Activated CD8-positive, alpha-beta T cell treated with anti-CD3 and anti-CD28 coated beads, Interleukin-2, amount 10 ng/mL, durations not matched to agents 7 days and 5 days (primary cell): Measurements from ENCODE around the gene SLC25A21. TPM values are rescaled to one million over a fixed set of nuclear protein-coding genes. Genes with fewer than 3 reads are reported as not detected.
"Not testable (repeated sequence)": the region's sequence is repeated elsewhere in the genome, so short reads cannot be mapped to it uniquely, and the experiment has no call there.

Experiments
- ATAC-seq: fragments of 150-1000 bp; cut with Tn5 transposase; one replicate; pipeline ENCODE4 v1.10.0; 2021; ENCODE audit warnings: moderate library complexity
- CTCF ChIA-PET: fragments of 350-600 bp; sonication (Branson Sonifier 250); formaldehyde crosslinking; loops from one replicate; lab custom pipeline; 2021; ENCODE audit warnings: antibody characterized with exemption; lab: Charles Lee
- POLR2A ChIA-PET: fragments of 350-600 bp; sonication (Branson Sonifier 250); formaldehyde crosslinking; loops from one replicate; lab custom pipeline; 2021; ENCODE audit warnings: antibody characterized with exemption; lab: Charles Lee
- DNase-seq: peaks from one replicate; pipeline ENCODE4 v3.0.0-alpha.2; 2020
- H3K27ac Mint-ChIP-seq: one replicate; pipeline ENCODE4 v1.8.0; 2021; ENCODE audit warnings: mild to moderate bottlenecking, mixed read lengths
- H3K27me3 Mint-ChIP-seq: one replicate; pipeline ENCODE4 v1.8.0; 2021; ENCODE audit warnings: low read depth, mixed read lengths
- H3K36me3 Mint-ChIP-seq: one replicate; pipeline ENCODE4 v1.8.0; 2021; ENCODE audit warnings: low read depth, mixed read lengths
- H3K4me1 Mint-ChIP-seq: one replicate; pipeline ENCODE4 v1.8.0; 2021; ENCODE audit warnings: low read depth, mixed read lengths
- H3K4me3 Mint-ChIP-seq: one replicate; pipeline ENCODE4 v1.8.0; 2021; ENCODE audit warnings: mild to moderate bottlenecking, mixed read lengths
- H3K9me3 Mint-ChIP-seq: one replicate; pipeline ENCODE4 v1.8.0; 2022; ENCODE audit warnings: mixed read lengths; ENCODE audit not compliant: insufficient read depth
- total RNA-seq, 2 experiments: library from RNA; stranded (reverse); gene quantifications; one replicate each; pipeline ENCODE4 v1.2.3, GENCODE V29; 2021

SLC25A21 gene
- total RNA-seq = not detected

- peak within 1 kb of the TSS; percentile 18 for H3K4me3 Mint-ChIP-seq
- ChIA-PET CTCF (no interaction called here), POLR2A (no interaction called here)
- DNase-seq = no peak
- H3K36me3 Mint-ChIP-seq = no peaks in the 10 kb centered on the region
- H3K27ac Mint-ChIP-seq = no peak within 1 kb of the TSS
- H3K4me1 Mint-ChIP-seq = peaks cover 4% of the 10 kb centered on the region
- ATAC-seq = no peak
- peaks cover 16% of the 10 kb centered on the region for H3K27me3 Mint-ChIP-seq
- H3K9me3 Mint-ChIP-seq = no peaks in the 10 kb centered on the region
These were observed at the start of gene SLC25A21 for GRCh38 chr14:37172024-37172869. Gene SLC25A21, minus strand, starts transcription at chr14:37172606.

GRCh38 chr14:37221073-37221472, 48.7 kb upstream of the SLC25A21 start:
- Mint-ChIP-seq H3K4me1 (no peaks in the 10 kb centered on the region), H3K27me3 (no peaks in the 10 kb centered on the region)

GRCh38 chr14:37215345-37215744, 42.9 kb upstream of the SLC25A21 start:
- Mint-ChIP-seq H3K4me3 (no peak overlapping the region), H3K27ac (no peak overlapping the region), H3K9me3 (peaks cover 4% of the 10 kb centered on the region)

More at GRCh38 chr14:37221073-37221472, 48.7 kb upstream of the SLC25A21 start:
- Mint-ChIP-seq H3K27ac (no peak overlapping the region), H3K4me3 (no peak overlapping the region), H3K9me3 (peaks cover 3% of the 10 kb centered on the region), H3K36me3 (no peaks in the 10 kb centered on the region)
- POLR2A ChIA-PET = no interaction called here
- CTCF ChIA-PET = interaction anchor here (1.3 kb wide), 1 partner anchor 9 kb away, joined by 5 read pairs; no protein-coding TSS in a partner anchor
- ATAC-seq = no peak
- DNase-seq = no peak

GRCh38 chr14:37213016-37213415, 40.6 kb upstream of the SLC25A21 start:
- Mint-ChIP-seq H3K4me1 (no peaks in the 10 kb centered on the region), H3K27me3 (no peaks in the 10 kb centered on the region), H3K36me3 (no peaks in the 10 kb centered on the region), H3K4me3 (no peak overlapping the region), H3K27ac (no peak overlapping the region), H3K9me3 (peaks cover 4% of the 10 kb centered on the region)
- ChIA-PET CTCF (no interaction called here), POLR2A (no interaction called here)
- ATAC-seq (no peak), DNase-seq (no peak)

More at GRCh38 chr14:37215345-37215744, 42.9 kb upstream of the SLC25A21 start:
- ChIA-PET POLR2A (no interaction called here), CTCF (no interaction called here)
- H3K4me1 Mint-ChIP-seq = no peaks in the 10 kb centered on the region
- no peaks in the 10 kb centered on the region for H3K36me3 Mint-ChIP-seq
- ATAC-seq (no peak), DNase-seq (no peak)
- H3K27me3 Mint-ChIP-seq = no peaks in the 10 kb centered on the region

GRCh38 chr14:37210448-37210847, 38.0 kb upstream of the SLC25A21 start:
- DNase-seq (no peak), ATAC-seq (no peak)
- Mint-ChIP-seq H3K27me3 (no peaks in the 10 kb centered on the region), H3K4me1 (no peaks in the 10 kb centered on the region), H3K4me3 (no peak overlapping the region), H3K36me3 (no peaks in the 10 kb centered on the region), H3K27ac (no peak overlapping the region), H3K9me3 (peaks cover 4% of the 10 kb centered on the region)
- CTCF ChIA-PET = interaction anchor here (1.1 kb wide), 1 partner anchor 20 kb away, joined by 3 read pairs; no protein-coding TSS in a partner anchor
- POLR2A ChIA-PET = no interaction called here

- H3K9me3 Mint-ChIP-seq = not testable (repeated sequence)
These were observed 37.2 kb upstream of the SLC25A21 start for GRCh38 chr14:37209617-37210016.

GRCh38 chr14:37205623-37206605, 33.5 kb upstream of the SLC25A21 start:
- ATAC-seq, CTCF ChIA-PET, H3K9me3 Mint-ChIP-seq, H3K4me1 Mint-ChIP-seq, H3K27me3 Mint-ChIP-seq, H3K27ac Mint-ChIP-seq, DNase-seq, POLR2A ChIA-PET, H3K36me3 Mint-ChIP-seq, H3K4me3 Mint-ChIP-seq: not testable (repeated sequence)

More at GRCh38 chr14:37209617-37210016, 37.2 kb upstream of the SLC25A21 start:
- H3K27ac Mint-ChIP-seq, H3K4me1 Mint-ChIP-seq, H3K4me3 Mint-ChIP-seq, CTCF ChIA-PET, H3K27me3 Mint-ChIP-seq, DNase-seq, ATAC-seq, H3K36me3 Mint-ChIP-seq, POLR2A ChIA-PET: not testable (repeated sequence)

GRCh38 chr14:37203423-37203822, 31.0 kb upstream of the SLC25A21 start:
- Mint-ChIP-seq H3K36me3 (no peaks in the 10 kb centered on the region), H3K27ac (no peak overlapping the region), H3K9me3 (no peaks in the 10 kb centered on the region), H3K27me3 (peaks cover 2% of the 10 kb centered on the region), H3K4me3 (no peak overlapping the region), H3K4me1 (no peaks in the 10 kb centered on the region)
- ATAC-seq (no peak), DNase-seq (no peak)
- CTCF ChIA-PET = no interaction called here
- POLR2A ChIA-PET = no interaction called here

- Mint-ChIP-seq H3K36me3 (no peaks in the 10 kb centered on the region), H3K27me3 (peaks cover 7% of the 10 kb centered on the region), H3K9me3 (no peaks in the 10 kb centered on the region), H3K4me3 (no peak overlapping the region), H3K27ac (no peak overlapping the region), H3K4me1 (peaks cover 6% of the 10 kb centered on the region)
- ATAC-seq = no peak
- ChIA-PET POLR2A (no interaction called here), CTCF (no interaction called here)
- no peak for DNase-seq
These were observed 30.4 kb upstream of the SLC25A21 start for GRCh38 chr14:37202812-37203211.

GRCh38 chr14:37202265-37202664, 29.9 kb upstream of the SLC25A21 start:
- POLR2A ChIA-PET = no interaction called here
- CTCF ChIA-PET = no interaction called here

GRCh38 chr14:37201724-37202123, 29.3 kb upstream of the SLC25A21 start:
- no peak for DNase-seq
- ATAC-seq = no peak
- ChIA-PET CTCF (no interaction called here), POLR2A (no interaction called here)
- Mint-ChIP-seq H3K4me1 (peaks cover 13% of the 10 kb centered on the region), H3K27me3 (peaks cover 12% of the 10 kb centered on the region), H3K4me3 (no peak overlapping the region), H3K9me3 (no peaks in the 10 kb centered on the region), H3K36me3 (peaks cover 5% of the 10 kb centered on the region), H3K27ac (no peak overlapping the region)

More at GRCh38 chr14:37202265-37202664, 29.9 kb upstream of the SLC25A21 start:
- Mint-ChIP-seq H3K9me3 (no peaks in the 10 kb centered on the region), H3K27me3 (peaks cover 11% of the 10 kb centered on the region), H3K27ac (no peak overlapping the region), H3K4me3 (no peak overlapping the region), H3K4me1 (peaks cover 10% of the 10 kb centered on the region), H3K36me3 (peaks cover 2% of the 10 kb centered on the region)
- ATAC-seq (no peak), DNase-seq (no peak)
